Activated T-cell treated with anti-CD3 and anti-CD28 coated beads for 48 hours (primary cell): ENCODE results near the gene HNF1B.
"Not testable (repeated sequence)": the region's sequence is repeated elsewhere in the genome, so short reads cannot be mapped to it uniquely, and the experiment has no call there.

Experiments
- DNase-seq: peaks from one replicate; pipeline ENCODE4 v3.0.0-alpha.2; 2020; ENCODE audit warnings: low read depth

Gene HNF1B, protein sequence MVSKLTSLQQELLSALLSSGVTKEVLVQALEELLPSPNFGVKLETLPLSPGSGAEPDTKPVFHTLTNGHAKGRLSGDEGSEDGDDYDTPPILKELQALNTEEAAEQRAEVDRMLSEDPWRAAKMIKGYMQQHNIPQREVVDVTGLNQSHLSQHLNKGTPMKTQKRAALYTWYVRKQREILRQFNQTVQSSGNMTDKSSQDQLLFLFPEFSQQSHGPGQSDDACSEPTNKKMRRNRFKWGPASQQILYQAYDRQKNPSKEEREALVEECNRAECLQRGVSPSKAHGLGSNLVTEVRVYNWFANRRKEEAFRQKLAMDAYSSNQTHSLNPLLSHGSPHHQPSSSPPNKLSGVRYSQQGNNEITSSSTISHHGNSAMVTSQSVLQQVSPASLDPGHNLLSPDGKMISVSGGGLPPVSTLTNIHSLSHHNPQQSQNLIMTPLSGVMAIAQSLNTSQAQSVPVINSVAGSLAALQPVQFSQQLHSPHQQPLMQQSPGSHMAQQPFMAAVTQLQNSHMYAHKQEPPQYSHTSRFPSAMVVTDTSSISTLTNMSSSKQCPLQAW

DNA sequence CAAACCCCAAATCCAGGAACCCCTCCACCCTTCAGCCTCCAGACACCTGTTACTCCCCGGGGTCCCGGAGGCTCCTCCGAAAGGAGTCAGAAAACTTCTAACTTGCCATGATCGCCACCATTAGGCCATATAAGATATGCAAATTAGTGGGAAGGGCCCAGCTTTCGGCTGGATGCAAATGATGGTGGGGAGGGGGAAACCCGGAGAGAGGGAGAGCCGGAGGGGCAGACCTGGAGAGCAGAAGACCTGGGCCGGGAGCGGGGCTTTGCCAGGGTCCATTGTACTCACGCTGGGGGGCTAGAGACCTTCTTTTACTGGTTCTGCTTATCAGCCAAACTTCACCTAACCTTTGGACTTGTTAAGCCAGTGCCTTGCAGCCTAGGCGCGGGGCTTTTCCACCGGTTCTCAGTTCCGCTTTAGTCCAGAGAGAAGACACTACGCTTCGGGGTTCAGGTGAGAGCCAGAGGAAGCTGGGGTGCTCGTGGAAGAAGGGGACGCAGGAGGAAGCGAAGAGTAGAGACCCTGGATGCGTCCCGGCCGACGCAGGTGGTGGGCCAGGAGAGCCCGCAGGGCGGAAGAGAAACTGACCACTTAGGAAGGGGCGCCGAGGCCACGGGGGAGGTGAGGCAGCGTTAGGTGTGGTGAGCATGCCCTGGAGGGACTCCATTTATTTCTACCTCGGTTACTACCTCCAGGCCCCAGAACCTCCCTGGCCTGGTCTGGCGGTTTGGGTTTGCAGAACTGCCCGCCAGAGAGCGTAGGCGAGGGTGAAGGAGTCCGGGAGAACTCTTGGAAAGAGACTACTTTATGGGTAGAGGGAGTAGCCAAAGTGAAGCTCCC is at the start of gene HNF1B:
TSS of gene HNF1B (minus strand) at position 99 of the 840 bp plus-strand sequence. CDS start 175 bp downstream, outside the sequence.
- no peak for DNase-seq

DNA sequence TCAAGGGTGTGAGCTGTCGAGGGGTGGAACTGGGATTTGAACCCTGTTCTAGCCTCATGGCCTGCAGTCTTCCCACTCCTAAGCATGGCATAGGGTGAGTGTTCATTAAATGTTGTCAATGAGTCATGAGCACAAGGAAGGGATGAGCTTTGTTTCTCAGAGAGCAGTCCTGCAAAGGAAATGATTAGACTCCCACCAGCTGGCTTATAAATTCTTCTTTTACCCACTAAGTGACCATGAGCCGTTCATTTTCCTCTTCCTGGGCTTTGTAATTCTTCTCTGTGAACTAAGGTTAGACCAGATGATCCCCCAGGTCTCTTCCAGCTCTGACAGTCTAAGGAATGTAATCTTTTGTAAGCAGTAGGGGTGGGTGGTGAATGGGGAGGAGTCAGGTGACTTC is 47.9 kb upstream of the HNF1B start:
- no peak for DNase-seq

DNA sequence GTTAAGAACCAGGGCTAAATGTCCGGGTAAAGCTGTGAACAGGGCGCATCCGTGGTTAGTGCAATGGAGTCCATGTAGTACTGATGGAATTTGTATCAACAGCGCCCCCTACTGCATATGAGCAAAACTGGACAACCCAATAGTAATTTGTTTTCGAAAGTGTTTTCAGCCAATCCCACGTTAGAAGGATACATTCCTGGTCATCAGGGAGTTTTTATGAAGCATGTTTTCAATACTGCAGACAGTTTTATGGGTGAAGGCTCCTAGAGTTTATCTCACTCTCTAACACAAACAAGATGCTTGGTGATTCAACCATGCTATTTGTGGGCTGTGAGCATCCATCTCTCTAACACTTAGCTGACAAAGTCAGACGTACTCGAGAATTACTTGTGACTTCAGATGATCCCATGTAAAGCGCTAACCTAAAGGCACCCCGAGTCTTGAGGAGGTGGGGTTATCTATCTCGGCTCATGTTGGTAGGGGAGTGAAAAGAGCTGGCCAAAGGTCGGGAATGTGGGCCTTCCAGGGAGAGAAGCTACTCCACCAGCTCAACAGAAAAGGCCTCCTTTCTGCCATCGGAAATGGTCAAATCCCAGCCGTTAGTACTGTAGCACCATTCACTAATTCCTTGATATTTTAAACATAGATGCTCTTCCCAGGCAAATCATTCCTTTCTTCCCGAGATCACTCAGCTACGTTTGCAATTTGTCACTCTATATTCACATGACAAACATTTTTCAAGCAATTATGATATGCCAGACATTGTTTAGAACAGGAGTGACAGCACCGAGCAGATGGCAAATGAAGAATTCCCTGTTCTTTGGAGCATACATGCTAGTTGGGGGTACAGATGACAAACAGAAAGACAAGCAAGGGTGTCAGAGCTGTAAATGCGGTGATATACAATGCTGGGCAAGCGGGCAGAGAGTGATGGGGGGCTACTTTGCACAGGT is 46.9 kb upstream of the HNF1B start:
- DNase-seq = peak; percentile 18

GRCh38 chr17:37789771-37790541 is 45.1 kb upstream of the HNF1B start:
- DNase-seq = no peak

GRCh38 chr17:37789021-37789565 is 44.2 kb upstream of the HNF1B start:
- DNase-seq = no peak

DNA sequence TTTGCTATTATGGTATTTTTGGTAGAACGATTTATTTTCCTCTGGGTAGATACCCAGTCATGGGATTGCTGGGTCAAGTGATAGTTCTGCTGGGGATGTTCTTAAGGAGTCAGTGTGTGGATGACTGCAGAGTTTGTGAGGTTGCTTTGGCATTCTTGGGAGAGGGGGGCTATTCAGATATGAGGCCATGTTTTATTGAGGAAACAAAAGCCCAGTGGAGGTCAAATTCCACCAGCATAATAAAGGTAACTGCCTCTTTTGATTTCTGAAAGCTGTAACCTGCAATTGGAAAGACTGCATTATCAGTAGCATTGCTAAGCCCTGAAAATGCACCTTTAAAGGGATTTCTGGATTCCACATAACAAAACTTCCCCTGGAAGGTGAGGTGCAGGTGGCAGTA is 43.7 kb upstream of the HNF1B start:
- DNase-seq = no peak

DNA sequence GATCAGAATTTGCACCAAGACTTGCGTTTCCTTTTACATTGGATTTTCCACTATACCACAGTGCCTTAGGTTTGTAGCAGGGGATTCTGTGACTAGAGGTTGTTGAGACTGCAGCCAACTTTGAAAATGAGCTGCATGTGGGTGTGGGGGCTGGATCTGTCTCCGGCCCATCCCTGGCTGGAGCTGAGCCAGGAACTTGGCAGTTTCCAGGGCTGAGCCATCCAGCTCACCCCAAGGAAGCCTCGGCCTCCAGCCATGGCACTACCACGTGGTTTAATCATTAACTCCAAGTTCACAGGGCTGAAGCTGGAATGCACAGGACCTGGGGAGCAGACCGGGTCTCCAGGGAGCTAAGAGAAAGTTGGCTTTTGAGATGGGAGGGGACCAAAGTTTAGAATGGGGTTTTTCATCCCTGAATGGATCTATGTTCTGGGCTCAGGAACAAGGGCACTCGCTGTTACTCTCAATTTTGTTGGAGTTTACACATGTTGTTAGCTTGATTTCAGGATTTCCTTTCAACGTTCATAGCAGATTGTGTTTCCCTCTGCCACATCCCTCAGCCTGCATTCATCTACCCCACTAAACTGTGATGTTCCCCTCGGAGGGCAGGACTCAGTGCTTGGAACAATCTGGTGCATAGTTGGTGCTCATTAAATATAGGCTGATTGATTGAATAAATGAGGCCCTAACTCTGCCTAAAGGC is 42.3 kb upstream of the HNF1B start:
- DNase-seq = no peak

DNA sequence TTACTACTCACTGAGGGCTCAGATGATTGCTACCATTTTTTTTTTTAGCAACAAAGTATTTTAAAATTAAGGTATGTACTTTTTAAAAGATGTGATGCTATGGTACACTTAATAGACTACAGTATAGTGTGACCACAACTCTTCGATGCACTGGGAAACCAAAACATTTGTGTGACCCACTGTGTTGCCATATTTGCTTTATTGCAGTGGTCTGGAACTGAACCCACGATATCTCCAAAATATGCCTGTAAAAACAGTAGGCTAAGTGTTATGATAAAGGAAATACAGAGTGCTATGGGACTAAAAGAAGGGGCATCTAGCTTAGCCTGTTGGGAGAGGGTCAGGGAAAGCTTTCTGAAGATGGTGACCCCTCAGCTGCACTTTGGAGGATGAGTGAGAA is 41.6 kb upstream of the HNF1B start:
- no peak for DNase-seq

GRCh38 chr17:37782460-37782859 is 37.6 kb upstream of the HNF1B start:
- not testable (repeated sequence) for DNase-seq

DNA sequence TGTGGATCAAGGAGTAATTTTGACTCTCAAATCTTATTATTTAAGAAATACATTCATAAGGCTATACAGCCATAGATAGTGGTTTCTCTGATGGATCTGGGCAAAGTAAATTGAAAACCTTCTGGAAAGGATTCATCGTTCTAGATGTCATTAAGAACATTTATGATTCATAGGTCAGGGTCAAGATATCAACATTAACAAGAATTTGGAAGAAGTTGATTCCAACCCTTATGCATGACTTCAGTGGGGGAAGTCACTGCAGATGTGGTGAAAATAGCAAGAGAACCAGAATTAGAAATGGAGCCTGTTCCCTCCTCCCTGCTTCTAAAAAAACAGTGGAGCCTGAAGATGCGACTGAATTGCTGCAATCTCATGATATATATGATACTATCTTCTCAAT is 36.6 kb upstream of the HNF1B start:
- no peak for DNase-seq

DNA sequence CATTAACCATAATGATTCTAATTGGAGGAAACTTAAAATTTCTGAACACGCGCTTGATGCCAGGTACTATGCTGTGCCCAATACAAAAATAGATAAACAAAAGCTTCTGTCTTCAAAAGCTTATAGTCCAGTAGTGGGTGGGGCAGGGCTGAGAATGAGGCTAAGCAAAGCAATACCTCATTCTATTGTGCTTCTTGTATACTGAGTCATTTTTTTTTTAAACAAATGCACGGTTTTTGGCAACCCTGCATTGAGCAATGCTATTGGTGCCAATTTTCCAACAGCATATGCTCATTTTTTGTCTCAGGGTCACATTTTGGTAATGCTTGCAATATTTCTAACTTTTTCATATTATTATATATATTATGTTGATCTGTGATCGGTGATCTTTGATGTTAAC is 34.7 kb upstream of the HNF1B start:
- no peak for DNase-seq

DNA sequence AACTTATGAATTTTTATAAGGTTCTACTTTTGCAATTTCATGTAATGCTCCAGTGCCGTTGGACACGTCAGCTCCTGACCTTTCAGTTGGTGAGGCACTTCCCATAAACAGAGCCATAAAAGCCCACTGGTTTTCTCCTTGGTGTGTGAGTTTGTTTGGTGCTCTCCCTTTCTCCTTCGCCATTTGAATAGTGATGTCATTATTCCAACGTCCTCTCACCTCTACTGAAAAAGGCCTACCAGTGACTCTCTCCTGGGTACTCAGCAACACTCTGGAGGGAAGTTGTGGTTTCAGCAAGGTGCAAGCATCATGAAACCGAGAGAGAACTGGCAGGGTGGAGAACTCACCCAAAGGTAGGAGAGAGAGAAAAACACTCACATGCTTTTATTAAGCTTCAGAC is 29.6 kb upstream of the HNF1B start:
- DNase-seq = peak; percentile 21

GRCh38 chr17:37772982-37773381 is 28.1 kb upstream of the HNF1B start:
- no peak for DNase-seq

DNA sequence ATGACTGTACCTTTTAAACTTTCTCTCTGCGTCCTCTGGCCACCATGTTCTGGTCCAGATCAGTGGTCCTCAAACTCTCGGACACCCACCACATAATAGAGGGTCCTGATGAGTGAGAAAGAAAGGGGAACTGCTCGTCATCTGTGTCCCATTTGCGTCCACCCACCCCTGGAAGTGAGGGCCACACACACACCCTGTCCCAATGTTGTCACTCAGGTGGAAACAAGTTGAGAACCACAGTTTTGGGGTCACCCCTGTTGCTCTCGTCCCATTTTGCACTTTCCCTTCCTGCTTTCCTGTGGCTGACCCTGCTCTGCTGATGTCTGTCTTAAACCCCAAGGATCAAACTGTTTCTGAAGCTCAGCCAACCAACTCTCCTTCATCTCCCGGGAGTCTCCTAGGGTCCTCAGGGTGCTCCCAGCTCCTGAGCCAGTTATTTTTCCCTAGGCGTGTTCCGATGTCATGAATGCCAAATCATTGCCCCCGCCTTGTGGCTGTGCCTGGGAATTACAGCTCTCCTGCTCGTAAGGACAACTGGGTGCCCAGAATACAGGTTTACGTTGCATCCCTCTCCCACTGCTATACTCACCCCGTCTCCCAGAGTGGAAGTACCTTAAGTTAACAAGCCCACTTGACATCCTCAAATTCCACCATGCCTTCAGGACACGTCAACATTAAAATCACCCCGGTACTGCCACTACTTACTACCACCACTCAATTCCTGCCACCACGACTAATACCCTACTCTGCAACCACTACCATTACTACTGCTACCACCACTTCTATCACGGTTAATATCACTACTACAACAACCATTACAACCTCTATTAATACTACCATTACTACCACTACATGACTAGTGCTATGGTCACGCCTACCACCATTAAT is 26.0 kb upstream of the HNF1B start:
- peak; percentile 23 for DNase-seq

GRCh38 chr17:37769050-37769449 is 24.2 kb upstream of the HNF1B start:
- no peak for DNase-seq

- no peak for DNase-seq
Observed at GRCh38 chr17:37768438-37768837, 23.6 kb upstream of the HNF1B start.

DNA sequence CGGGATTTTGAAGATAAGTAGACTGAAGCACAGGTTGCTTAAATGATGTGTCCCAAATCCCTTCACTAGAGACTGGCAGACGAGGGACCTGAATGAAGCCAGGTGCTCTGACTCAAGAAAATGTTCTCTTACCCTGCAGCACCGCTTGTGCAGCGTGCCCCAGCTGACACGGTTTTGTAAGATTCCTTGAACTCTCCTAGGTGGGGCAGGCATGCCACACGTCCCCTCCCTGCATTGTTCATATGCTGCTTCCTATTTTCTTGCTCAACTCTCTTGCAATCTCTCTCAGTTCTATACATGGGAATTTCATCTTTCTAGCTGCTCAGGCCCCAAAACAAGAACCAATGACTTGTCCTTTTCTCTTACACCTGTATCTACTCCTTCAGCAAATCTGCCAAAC is 22.1 kb upstream of the HNF1B start:
- no peak for DNase-seq

DNA sequence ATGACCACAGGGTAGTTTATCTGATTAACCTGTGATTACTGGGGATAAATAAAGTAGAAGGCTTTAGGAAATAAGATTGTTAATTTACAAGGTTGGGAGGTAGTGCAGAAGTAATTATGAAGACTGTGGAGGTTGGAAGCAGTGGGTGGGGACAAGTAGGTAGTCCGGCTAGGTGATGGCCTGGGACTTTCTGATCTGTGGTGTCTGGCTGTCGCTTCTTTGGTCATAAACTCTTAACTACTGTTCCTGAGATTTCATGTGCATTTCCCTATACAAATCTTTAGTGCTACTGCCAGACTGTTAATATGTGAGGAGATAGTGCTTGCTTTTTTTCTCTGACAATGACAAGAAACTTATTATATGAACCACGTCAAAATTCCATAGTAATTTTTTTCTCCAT is 19.5 kb upstream of the HNF1B start:
- DNase-seq = no peak

DNA sequence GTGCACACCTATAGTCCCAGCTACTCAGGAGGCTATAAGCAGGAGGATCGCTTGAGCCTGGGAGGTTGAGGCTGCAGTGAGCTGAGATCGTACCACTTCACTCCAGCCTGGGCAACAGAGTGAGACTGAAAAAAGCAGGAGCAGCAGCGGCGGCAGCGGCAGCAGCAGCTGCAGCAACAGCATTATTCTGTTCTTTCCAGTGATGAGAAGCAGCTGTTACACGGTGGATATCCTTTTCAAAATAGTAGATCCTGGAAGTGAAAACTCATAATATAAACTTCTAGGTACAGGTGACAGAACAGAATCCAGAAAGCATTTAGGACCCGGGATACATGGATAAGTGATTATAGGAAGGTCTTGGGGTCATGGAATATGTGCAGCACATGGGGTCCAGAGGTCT is 17.8 kb upstream of the HNF1B start:
- no peak for DNase-seq
